HG03558 (cell line): ENCODE data around the gene SLF2.

Experiments
- ATAC-seq: cut with Tn5 transposase; IDR thresholded peaks from one replicate; pipeline ENCODE4 v1.9.1; 2021; ENCODE audit warnings: moderate number of reproducible peaks; ENCODE audit not compliant: unreplicated experiment; ENCODE audit errors: extremely low read depth

SLF2 gene

GRCh38 chr10:100896876-100897461 lies 15.8 kb upstream of the SLF2 start:
- no peak for ATAC-seq

- ATAC-seq: no peak
These were observed 14.8 kb upstream of the SLF2 start for GRCh38 chr10:100897976-100898375.

- no peak for ATAC-seq
These were observed 13.6 kb upstream of the SLF2 start for GRCh38 chr10:100899171-100899570.

GRCh38 chr10:100901051-100901450 lies 11.7 kb upstream of the SLF2 start:
- ATAC-seq: no peak

- ATAC-seq: no peak
These were observed 10.1 kb upstream of the SLF2 start for GRCh38 chr10:100902622-100903021.

GRCh38 chr10:100904917-100905316 lies 7.8 kb upstream of the SLF2 start:
- ATAC-seq: no peak

GRCh38 chr10:100907175-100907574 lies 5.6 kb upstream of the SLF2 start:
- no peak for ATAC-seq

GRCh38 chr10:100907773-100908363 lies 4.9 kb upstream of the SLF2 start:
- ATAC-seq: no peak

GRCh38 chr10:100908378-100908777 lies 4.4 kb upstream of the SLF2 start:
- no peak for ATAC-seq

GRCh38 chr10:100909501-100910263 lies 3.1 kb upstream of the SLF2 start:
- ATAC-seq: no peak

- ATAC-seq: no peak
These were observed 1.3 kb upstream of the SLF2 start for GRCh38 chr10:100911472-100911871.

GRCh38 chr10:100912013-100912604 lies 654 bp upstream of the SLF2 start:
- no peak for ATAC-seq

GRCh38 chr10:100913470-100913865 lies 705 bp downstream of the SLF2 start:
- ATAC-seq: no peak

- ATAC-seq: no peak
These were observed 4.3 kb downstream of the SLF2 start for GRCh38 chr10:100917071-100917470.

- no peak for ATAC-seq
These were observed 10.8 kb downstream of the SLF2 start for GRCh38 chr10:100923580-100923979.

- no peak for ATAC-seq
These were observed 14.5 kb downstream of the SLF2 start for GRCh38 chr10:100927266-100927665.

GRCh38 chr10:100928039-100928438 lies 15.3 kb downstream of the SLF2 start:
- ATAC-seq: no peak

- ATAC-seq: no peak
These were observed 17.6 kb downstream of the SLF2 start for GRCh38 chr10:100930368-100930767.

GRCh38 chr10:100934084-100934659 lies 21.4 kb downstream of the SLF2 start:
- ATAC-seq: no peak

GRCh38 chr10:100939763-100940344 lies 27.1 kb downstream of the SLF2 start:
- no peak for ATAC-seq

GRCh38 chr10:100942229-100942628 lies 29.5 kb downstream of the SLF2 start:
- no peak for ATAC-seq
